ENCODE measurements around the gene APCDD1L.
"Not testable (repeated sequence)": the region's sequence is repeated elsewhere in the genome, so short reads cannot be mapped to it uniquely, and the experiment has no call there.

- not testable (repeated sequence) for TF ChIP-seq POLR2A, CTCF, POLR2AphosphoS5, EP300 (IDR thresholded peaks at IDR 0.05)
Observed at GRCh38 chr20:58506999-58507398, 8.2 kb downstream of the APCDD1L start.

Measured in upper lobe of left lung (tissue), 4 donors.